ENCODE measurements around the gene TRIM16. TPM values are rescaled to one million over a fixed set of nuclear protein-coding genes. Genes with fewer than 3 reads are reported as not detected.

Gene TRIM16
- total RNA-seq, 1 donor, result 56.1 TPM

DNA sequence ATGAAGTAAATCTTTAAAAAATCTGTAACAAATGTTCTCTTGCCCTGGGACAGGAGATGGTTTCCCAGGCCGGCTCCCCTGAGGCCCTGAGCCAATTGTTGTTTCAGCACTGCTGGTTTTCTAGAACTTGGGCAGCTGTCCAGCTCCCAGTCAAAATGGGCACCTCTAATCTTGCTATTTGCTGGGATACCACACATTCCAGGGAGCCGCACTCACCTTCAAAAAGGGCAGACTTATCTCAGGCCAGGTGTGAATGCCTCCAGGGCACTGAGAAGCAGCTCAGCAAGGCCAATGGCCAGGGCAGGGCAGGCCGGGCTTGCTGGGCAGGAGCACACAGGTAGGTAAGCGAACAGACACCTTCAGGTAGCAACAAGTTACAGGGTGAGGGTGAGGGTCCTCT is 24.4 kb downstream of the TRIM16 start:
- DNase-seq (ENCODE audit: insufficient read length, low spot score, missing footprints), result no peak
- no peaks in the 10 kb centered on the region for H3K9me3 ChIP-seq (ENCODE audit: low read depth, low read length)
- TF ChIP-seq CTCF (IDR thresholded peaks at IDR 0.05; ENCODE audit: extremely low read depth, low read depth, low read length), result no peak
- H3K4me3 ChIP-seq (ENCODE audit: insufficient read depth, low read length), result no peak overlapping the region
- no peaks in the 10 kb centered on the region for H3K27me3 ChIP-seq (ENCODE audit: insufficient read depth, low read length)
- no peak overlapping the region for H3K4me2 ChIP-seq (ENCODE audit: insufficient read depth, low read length)
- no peaks in the 10 kb centered on the region for H3K4me1 ChIP-seq (ENCODE audit: insufficient read depth, low read length)
- H3K79me2 ChIP-seq (ENCODE audit: insufficient read depth, low read length), result no peaks in the 10 kb centered on the region
- H3K36me3 ChIP-seq (ENCODE audit: insufficient read depth, low read length), result peaks cover 6% of the 10 kb centered on the region
- H3K27ac ChIP-seq (ENCODE audit: low read depth, low read length), result no peak overlapping the region
- H2AFZ ChIP-seq (ENCODE audit: low read length), result no peak overlapping the region
- no peaks in the 10 kb centered on the region for H4K20me1 ChIP-seq (ENCODE audit: insufficient read depth, low read length)

DNA sequence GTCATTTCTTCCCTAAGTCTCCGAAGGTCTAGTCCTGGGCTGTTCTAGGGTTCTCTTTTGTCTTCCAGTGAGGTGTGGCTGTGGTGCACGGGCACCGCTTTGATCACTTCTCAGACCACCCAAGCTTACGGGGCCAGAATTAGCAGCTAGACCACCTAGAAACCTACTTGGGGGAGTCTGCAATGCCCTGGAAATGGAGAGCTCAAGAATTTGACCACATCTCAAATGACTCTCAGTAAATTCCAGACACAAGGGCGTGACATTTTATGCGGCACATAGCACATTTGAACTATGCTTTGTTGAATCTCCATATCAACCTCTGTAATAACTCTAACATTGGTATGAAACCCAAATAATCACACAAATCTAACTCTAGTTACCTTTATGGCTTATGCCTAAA is 24.9 kb downstream of the TRIM16 start:
- no peaks in the 10 kb centered on the region for H3K27me3 ChIP-seq (ENCODE audit: insufficient read depth, low read length)
- H3K27ac ChIP-seq (ENCODE audit: low read depth, low read length), result no peak overlapping the region
- H3K4me2 ChIP-seq (ENCODE audit: insufficient read depth, low read length), result no peak overlapping the region
- H3K36me3 ChIP-seq (ENCODE audit: insufficient read depth, low read length), result peaks cover 6% of the 10 kb centered on the region
- no peaks in the 10 kb centered on the region for H3K9me3 ChIP-seq (ENCODE audit: low read depth, low read length)
- H3K79me2 ChIP-seq (ENCODE audit: insufficient read depth, low read length), result no peaks in the 10 kb centered on the region
- TF ChIP-seq CTCF (IDR thresholded peaks at IDR 0.05; ENCODE audit: extremely low read depth, low read depth, low read length), result no peak
- no peaks in the 10 kb centered on the region for H3K4me1 ChIP-seq (ENCODE audit: insufficient read depth, low read length)
- DNase-seq (ENCODE audit: insufficient read length, low spot score, missing footprints), result no peak
- no peaks in the 10 kb centered on the region for H4K20me1 ChIP-seq (ENCODE audit: insufficient read depth, low read length)
- H3K4me3 ChIP-seq (ENCODE audit: insufficient read depth, low read length), result no peak overlapping the region
- no peak overlapping the region for H2AFZ ChIP-seq (ENCODE audit: low read length)

GRCh38 chr17:15658296-15658695 is 25.8 kb downstream of the TRIM16 start:
- no peaks in the 10 kb centered on the region for H3K79me2 ChIP-seq (ENCODE audit: insufficient read depth, low read length)
- no peak for TF ChIP-seq CTCF (IDR thresholded peaks at IDR 0.05; ENCODE audit: extremely low read depth, low read depth, low read length)
- DNase-seq (ENCODE audit: insufficient read length, low spot score, missing footprints), result no peak
- no peaks in the 10 kb centered on the region for H3K4me1 ChIP-seq (ENCODE audit: insufficient read depth, low read length)
- H3K9me3 ChIP-seq (ENCODE audit: low read depth, low read length), result no peaks in the 10 kb centered on the region
- no peak overlapping the region for H3K4me2 ChIP-seq (ENCODE audit: insufficient read depth, low read length)
- H3K27ac ChIP-seq (ENCODE audit: low read depth, low read length), result no peak overlapping the region
- no peaks in the 10 kb centered on the region for H4K20me1 ChIP-seq (ENCODE audit: insufficient read depth, low read length)
- no peak overlapping the region for H2AFZ ChIP-seq (ENCODE audit: low read length)
- H3K27me3 ChIP-seq (ENCODE audit: insufficient read depth, low read length), result no peaks in the 10 kb centered on the region
- no peak overlapping the region for H3K4me3 ChIP-seq (ENCODE audit: insufficient read depth, low read length)
- peaks cover 3% of the 10 kb centered on the region for H3K36me3 ChIP-seq (ENCODE audit: insufficient read depth, low read length)

GRCh38 chr17:15657868-15658267 is 26.2 kb downstream of the TRIM16 start:
- Histone ChIP-seq H2AFZ (ENCODE audit: low read length) (no peak overlapping the region), H3K4me1 (ENCODE audit: insufficient read depth, low read length) (no peaks in the 10 kb centered on the region), H3K36me3 (ENCODE audit: insufficient read depth, low read length) (peaks cover 3% of the 10 kb centered on the region), H3K4me3 (ENCODE audit: insufficient read depth, low read length) (no peak overlapping the region), H3K27me3 (ENCODE audit: insufficient read depth, low read length) (no peaks in the 10 kb centered on the region), H3K9me3 (ENCODE audit: low read depth, low read length) (no peaks in the 10 kb centered on the region), H3K4me2 (ENCODE audit: insufficient read depth, low read length) (no peak overlapping the region), H4K20me1 (ENCODE audit: insufficient read depth, low read length) (no peaks in the 10 kb centered on the region), H3K79me2 (ENCODE audit: insufficient read depth, low read length) (no peaks in the 10 kb centered on the region), H3K27ac (ENCODE audit: low read depth, low read length) (no peak overlapping the region)
- DNase-seq (ENCODE audit: insufficient read length, low spot score, missing footprints), result no peak
- TF ChIP-seq CTCF (IDR thresholded peaks at IDR 0.05; ENCODE audit: extremely low read depth, low read depth, low read length), result no peak

Measured in osteoblast (primary cell).